DOHH2 (cell line): ENCODE measurements around the gene NYAP2.

Experiments used
- H3F3A ChIP-seq: fragments of 200-600 bp; sonication (generic), shearing (Covaris generic); 2 replicates; pipeline ENCODE4 v1.6.0; 2016; ENCODE audit warnings: antibody characterized with exemption, mild to moderate bottlenecking; ENCODE audit not compliant: control insufficient read depth, insufficient read depth
- H3K27ac ChIP-seq: fragments of 200-600 bp; sonication (generic); 2 replicates; pipeline ENCODE4 v1.5.1; 2014; ENCODE audit warnings: low read depth, mild to moderate bottlenecking, low read length, moderate library complexity
- H3K27me3 ChIP-seq: fragments of 200-600 bp; sonication (generic); 2 replicates; pipeline ENCODE4 v1.6.1; 2014; ENCODE audit warnings: mild to moderate bottlenecking, low read length, mixed read lengths; ENCODE audit not compliant: control insufficient read depth
- H3K36me3 ChIP-seq: fragments of 200-600 bp; sonication (generic); 2 replicates; pipeline ENCODE4 v1.6.1; 2014; ENCODE audit warnings: mild to moderate bottlenecking, low read length, moderate library complexity, mixed read lengths; ENCODE audit not compliant: control insufficient read depth
- H3K4me1 ChIP-seq: fragments of 200-600 bp; sonication (generic); 2 replicates; pipeline ENCODE4 v1.6.1; 2014; ENCODE audit warnings: mild to moderate bottlenecking, low read length, mixed read lengths; ENCODE audit not compliant: control insufficient read depth
- H3K4me2 ChIP-seq: fragments of 200-600 bp; sonication (generic); 2 replicates; pipeline ENCODE4 v1.6.0; 2014; ENCODE audit warnings: mild to moderate bottlenecking, low read length, moderate library complexity
- H3K4me3 ChIP-seq: fragments of 200-600 bp; sonication (generic); 2 replicates; pipeline ENCODE4 v1.5.1; 2014; ENCODE audit warnings: mild to moderate bottlenecking, low read length, mixed read lengths
- H3K79me2 ChIP-seq: fragments of 200-600 bp; sonication (generic); 2 replicates; pipeline ENCODE4 v1.6.1; 2014; ENCODE audit warnings: mild to moderate bottlenecking, low read length, mixed read lengths; ENCODE audit not compliant: control insufficient read depth
- H3K9me2 ChIP-seq: fragments of 200-600 bp; sonication (generic); replicated peaks from 2 replicates; pipeline ENCODE4 v1.6.1; 2014; ENCODE audit warnings: mild to moderate bottlenecking, low read length, mixed read lengths; ENCODE audit not compliant: control insufficient read depth
- H3K9me3 ChIP-seq: fragments of 200-600 bp; sonication (generic); 2 replicates; pipeline ENCODE4 v1.6.1; 2014; ENCODE audit warnings: antibody characterized with exemption, low read length, mixed read lengths; ENCODE audit not compliant: control insufficient read depth, insufficient read depth
- H4K20me1 ChIP-seq: fragments of 200-600 bp; sonication (generic); 2 replicates; pipeline ENCODE4 v1.6.0; 2014; ENCODE audit warnings: low read depth, mild to moderate bottlenecking, antibody characterized with exemption, low read length, moderate library complexity; ENCODE audit not compliant: control insufficient read depth, insufficient read depth
- CTCF ChIP-seq: fragments of 200-600 bp; sonication (generic); IDR thresholded peaks from one replicate; pipeline ENCODE4 v1.5.1; 2014; ENCODE audit warnings: antibody characterized with exemption, mild to moderate bottlenecking, low read depth, low read length; ENCODE audit not compliant: poor library complexity, severe bottlenecking
- EZH2phosphoT487 ChIP-seq: fragments of 200-600 bp; sonication (generic); IDR thresholded peaks from 2 replicates; pipeline ENCODE4 v1.6.1; 2017; ENCODE audit warnings: borderline replicate concordance, mild to moderate bottlenecking, antibody characterized with exemption, low read length, moderate library complexity, mixed read lengths

The NYAP2 gene

GRCh38 chr2:225428360-225428759, 28.9 kb downstream of the NYAP2 start:
- Histone ChIP-seq H3K9me2 (no peaks in the 10 kb centered on the region), H3K4me3 (no peak overlapping the region), H3F3A (no peaks in the 10 kb centered on the region), H4K20me1 (no peaks in the 10 kb centered on the region), H3K4me2 (no peak overlapping the region), H3K9me3 (no peaks in the 10 kb centered on the region), H3K79me2 (no peaks in the 10 kb centered on the region), H3K4me1 (no peaks in the 10 kb centered on the region), H3K36me3 (no peaks in the 10 kb centered on the region), H3K27ac (no peak overlapping the region), H3K27me3 (no peaks in the 10 kb centered on the region)
- TF ChIP-seq CTCF, result no peak
- TF ChIP-seq EZH2phosphoT487, result no peak

GRCh38 chr2:225429717-225430116, 30.2 kb downstream of the NYAP2 start:
- H3K4me2 ChIP-seq, result no peak overlapping the region
- no peak for TF ChIP-seq EZH2phosphoT487
- no peak for TF ChIP-seq CTCF
- H3K4me3 ChIP-seq, result no peak overlapping the region

GRCh38 chr2:225431105-225431863, 31.8 kb downstream of the NYAP2 start:
- no peaks in the 10 kb centered on the region for H3K27me3 ChIP-seq
- no peak overlapping the region for H3K27ac ChIP-seq

More at GRCh38 chr2:225429717-225430116, 30.2 kb downstream of the NYAP2 start:
- Histone ChIP-seq H4K20me1 (no peaks in the 10 kb centered on the region), H3K9me2 (no peaks in the 10 kb centered on the region), H3K36me3 (no peaks in the 10 kb centered on the region), H3K79me2 (no peaks in the 10 kb centered on the region), H3K27me3 (no peaks in the 10 kb centered on the region), H3F3A (no peaks in the 10 kb centered on the region), H3K27ac (no peak overlapping the region), H3K4me1 (no peaks in the 10 kb centered on the region), H3K9me3 (no peaks in the 10 kb centered on the region)

More at GRCh38 chr2:225431105-225431863, 31.8 kb downstream of the NYAP2 start:
- Histone ChIP-seq H3K4me3 (no peak overlapping the region), H3K9me3 (no peaks in the 10 kb centered on the region), H3K9me2 (no peaks in the 10 kb centered on the region), H3K79me2 (no peaks in the 10 kb centered on the region), H3F3A (no peaks in the 10 kb centered on the region), H3K4me2 (no peak overlapping the region), H3K4me1 (no peaks in the 10 kb centered on the region), H4K20me1 (no peaks in the 10 kb centered on the region), H3K36me3 (no peaks in the 10 kb centered on the region)
- TF ChIP-seq EZH2phosphoT487 (no peak), CTCF (no peak)
